ENCODE measurements around the gene ATXN7L1.
A peak's percentile ranks its signal among the peaks of the same experiment; 100 is the strongest.

Gene ATXN7L1

GRCh38 chr7:105664816-105665525 is 211.4 kb downstream of the ATXN7L1 start:
- no peak for DNase-seq

GRCh38 chr7:105662998-105663397 is 213.4 kb downstream of the ATXN7L1 start:
- no peak for DNase-seq

- DNase-seq, result no peak
These were observed 214.8 kb downstream of the ATXN7L1 start for GRCh38 chr7:105661625-105662024.

- peak; percentile 34 to 84 for DNase-seq
These were observed 219.4 kb downstream of the ATXN7L1 start for GRCh38 chr7:105656922-105657521.

GRCh38 chr7:105655500-105656380 is 220.7 kb downstream of the ATXN7L1 start:
- DNase-seq, result no peak

- DNase-seq, result no peak
These were observed 221.3 kb downstream of the ATXN7L1 start for GRCh38 chr7:105655067-105655466.

- no peak for DNase-seq
These were observed 222.2 kb downstream of the ATXN7L1 start for GRCh38 chr7:105654095-105654686.

GRCh38 chr7:105653441-105654005 is 222.9 kb downstream of the ATXN7L1 start:
- no peak for DNase-seq

GRCh38 chr7:105652359-105652993 is 223.9 kb downstream of the ATXN7L1 start:
- DNase-seq, result peak; percentile 49 to 66

- no peak for DNase-seq
These were observed 224.6 kb downstream of the ATXN7L1 start for GRCh38 chr7:105651798-105652197.

GRCh38 chr7:105650382-105650970 is 225.9 kb downstream of the ATXN7L1 start:
- no peak for DNase-seq

- no peak for DNase-seq
These were observed 226.5 kb downstream of the ATXN7L1 start for GRCh38 chr7:105649727-105650381.

GRCh38 chr7:105648561-105649401 is 227.6 kb downstream of the ATXN7L1 start:
- DNase-seq, result no peak

- no peak for DNase-seq
These were observed 228.8 kb downstream of the ATXN7L1 start for GRCh38 chr7:105647591-105647990.

- DNase-seq, result no peak
These were observed 231.5 kb downstream of the ATXN7L1 start for GRCh38 chr7:105644937-105645336.

- DNase-seq, result no peak
These were observed 232.5 kb downstream of the ATXN7L1 start for GRCh38 chr7:105643851-105644250.

GRCh38 chr7:105643384-105643783 is 233.0 kb downstream of the ATXN7L1 start:
- no peak for DNase-seq

- DNase-seq, result no peak
These were observed 234.1 kb downstream of the ATXN7L1 start for GRCh38 chr7:105642264-105642663.

GRCh38 chr7:105640956-105641810 is 235.2 kb downstream of the ATXN7L1 start:
- no peak for DNase-seq
